HepG2 (cell line): Measurements from ENCODE around the gene IKBIP. TPM values are rescaled to one million over a fixed set of nuclear protein-coding genes. Genes with fewer than 3 reads are reported as not detected.

Experiments
- ATAC-seq: fragments of 200-7000 bp; cut with Tn5 transposase; 3 replicates; pipeline ENCODE4 v1.9.1; 2020; ENCODE audit warnings: mild to moderate bottlenecking, moderate library complexity
- BruUV-seq: library from RNA; stranded (reverse); fragments of 400-500 nt; replicated peaks from 2 replicates; lab custom pipeline; 2021; lab: Mats Ljungman, UMichigan
- CTCF ChIA-PET: fragments of 300-600 bp; formaldehyde crosslinking; extraction: SDS; loops from one replicate; lab custom pipeline; 2021; ENCODE audit warnings: low total read pairs, inconsistent platforms, low intra/inter-chr PET ratio; lab: Yijun Ruan, JAX
- POLR2A ChIA-PET: fragments of 350-600 bp; sonication (Branson Sonifier 250); formaldehyde crosslinking; loops from one replicate; lab custom pipeline; 2020; ENCODE audit warnings: antibody characterized with exemption, inconsistent platforms; lab: Yijun Ruan, JAX
- DNase-seq: peaks from one replicate; pipeline ENCODE4 v3.0.0-alpha.2; 2015; ENCODE audit warnings: low spot score
- FAIRE-seq: peaks from 3 replicates; lab custom pipeline; 2011; peaks lifted over from hg19 to GRCh38; lab: Jason Lieb, UNC
- H2AFZ ChIP-seq: one replicate; pipeline ENCODE4 v1.6.1; 2011; ENCODE audit warnings: low read length, inconsistent platforms
- H3K27ac ChIP-seq: fragments of 300-600 bp; 3 replicates; pipeline ENCODE4 v1.8.0; 2011; ENCODE audit warnings: mixed run types, mild to moderate bottlenecking, mixed read lengths, low read length, inconsistent platforms; ENCODE audit not compliant: insufficient read depth; ENCODE audit errors: extremely low read length
- H3K27me3 ChIP-seq, 2 experiments: fragments of 200-600 bp in 1 of 2; 2 replicates in 1 of 2; 3 replicates in 1 of 2; pipeline versions ENCODE4 v1.6.0 to v1.8.0; 2011; ENCODE audit warnings: low read length in 2 of 2, mild to moderate bottlenecking in 2 of 2, moderate library complexity in 2 of 2, inconsistent platforms in 1 of 2; ENCODE audit not compliant: insufficient read depth in 2 of 2, control insufficient read depth in 1 of 2
- H3K36me3 ChIP-seq, 2 experiments: fragments of 200-600 bp in 1 of 2; replicated peaks in 1 of 2; 2 replicates in 1 of 2; 3 replicates in 1 of 2; pipeline versions ENCODE4 v1.5.1 to v1.8.0; 2011; ENCODE audit warnings: low read length in 2 of 2, inconsistent platforms in 1 of 2; ENCODE audit not compliant: insufficient read depth in 2 of 2, control insufficient read depth in 1 of 2
- H3K4me1 ChIP-seq: 2 replicates; pipeline ENCODE4 v1.5.1; 2012; ENCODE audit warnings: low read length, inconsistent platforms; ENCODE audit not compliant: insufficient read depth
- H3K4me2 ChIP-seq: 2 replicates; pipeline ENCODE4 v1.6.0; 2011; ENCODE audit warnings: low read depth, low read length, inconsistent platforms
- H3K4me3 ChIP-seq, 3 experiments: fragments of 200-600 bp in 1 of 3; sonication (generic), shearing (Covaris generic) in 1 of 3; replicated peaks in 1 of 3; 2 replicates each; pipeline ENCODE4 v1.5.1; 2011 to 2016; ENCODE audit warnings: low read length in 3 of 3, inconsistent platforms in 2 of 3, low read depth in 2 of 3, mild to moderate bottlenecking in 2 of 3, control low read depth in 1 of 3, mixed read lengths in 1 of 3; ENCODE audit not compliant: insufficient read depth in 1 of 3
- H3K79me2 ChIP-seq: one replicate; pipeline ENCODE4 v1.6.1; 2011; ENCODE audit warnings: low read length, inconsistent platforms; ENCODE audit not compliant: insufficient read depth
- H3K9ac ChIP-seq: 2 replicates; pipeline ENCODE4 v1.6.0; 2011; ENCODE audit warnings: mild to moderate bottlenecking, low read depth, low read length, inconsistent platforms; ENCODE audit not compliant: insufficient read depth
- H3K9me3 ChIP-seq: 2 replicates; pipeline ENCODE4 v1.5.1; 2012; ENCODE audit warnings: mild to moderate bottlenecking, low read length
- H4K20me1 ChIP-seq: 2 replicates; pipeline ENCODE4 v1.6.0; 2011; ENCODE audit warnings: inconsistent platforms, mild to moderate bottlenecking, low read length, moderate library complexity; ENCODE audit not compliant: insufficient read depth
- CHD4 ChIP-seq: fragments of 200-600 bp; sonication (generic); IDR thresholded peaks from 2 replicates; pipeline ENCODE4 v1.7.0; 2017; ENCODE audit warnings: mild to moderate bottlenecking, low read length, borderline replicate concordance
- JUND ChIP-seq: sonication (generic); formaldehyde crosslinking; IDR thresholded peaks from 2 replicates; pipeline ENCODE4 v1.8.0; 2022; ENCODE audit warnings: mild to moderate bottlenecking, missing genetic modification reagents
- KLF12 ChIP-seq: sonication (generic); formaldehyde crosslinking; IDR thresholded peaks from 2 replicates; pipeline ENCODE4 v1.4.0; 2020; ENCODE audit warnings: missing genetic modification reagents, borderline replicate concordance
- PCBP1 ChIP-seq: fragments of 200-400 bp; formaldehyde crosslinking; IDR thresholded peaks from 2 replicates; pipeline ENCODE4 v1.6.1; 2017; ENCODE audit warnings: mild to moderate bottlenecking, low read depth, low read length, borderline replicate concordance
- POLR2G ChIP-seq: fragments of 200-400 bp; formaldehyde crosslinking; IDR thresholded peaks from 2 replicates; pipeline ENCODE4 v1.6.1; 2018; ENCODE audit warnings: mild to moderate bottlenecking, low read depth, low read length, moderate library complexity
- RELA ChIP-seq: sonication (generic); formaldehyde crosslinking; IDR thresholded peaks from 2 replicates; pipeline ENCODE4 v1.4.0; 2020; ENCODE audit warnings: missing genetic modification reagents
- RFX3 ChIP-seq: IDR thresholded peaks from 2 replicates; pipeline ENCODE4 v1.6.1; 2016; ENCODE audit warnings: missing biosample characterization, missing genetic modification reagents
- SIX4 ChIP-seq: sonication (generic); formaldehyde crosslinking; IDR thresholded peaks from 2 replicates; pipeline ENCODE4 v1.4.0; 2020; ENCODE audit warnings: missing genetic modification reagents
- ZNF430 ChIP-seq: sonication (generic); formaldehyde crosslinking; IDR thresholded peaks from 2 replicates; pipeline ENCODE4 v1.9.0; 2021; ENCODE audit warnings: mild to moderate bottlenecking, missing genetic modification reagents
- ZNF451 ChIP-seq: sonication (generic); formaldehyde crosslinking; IDR thresholded peaks from 2 replicates; pipeline ENCODE4 v1.5.0; 2020; ENCODE audit warnings: mild to moderate bottlenecking, missing genetic modification reagents
- WGBS: methylation state at CpG from one replicate; pipeline ENCODE4 v1.1.6; 2017; ENCODE audit warnings: low lambda C conversion rate; 5-methylcytosine and 5-hydroxymethylcytosine counted together
- in situ Hi-C: cut with HindIII; loops from 2 replicates; pipeline ENCODE4 v1.10.0; 2017; ENCODE audit warnings: low pct_unique_long_range_greater_than_20kb; ENCODE audit not compliant: extremely low pct_ligation_motif_present
- intact Hi-C: fragments of 100-400 bp; cut with micrococcal nuclease; formaldehyde crosslinking; loops from one replicate; pipeline ENCODE4 v1.10.0; 2022; ENCODE audit not compliant: unreplicated experiment
- polyA plus RNA-seq, 8 experiments: library from polyadenylated mRNA; depleted of rRNA in 3 of 8; stranded (reverse) in 7 of 8; unstranded in 1 of 8; fragments of >200 nt; fragmentation: Illumina TruSeq in 4 of 8; extraction: Trizol in 4 of 8; gene quantifications; 2 replicates each; pipeline versions ENCODE4 v1.2.1 to v1.2.3, GENCODE V29; 2011 to 2016; ENCODE audit warnings: low read depth in 4 of 8, missing spikeins in 1 of 8, mixed read lengths in 1 of 8; ENCODE audit not compliant: insufficient read depth in 1 of 8
- total RNA-seq, 5 experiments: library from RNA; depleted of rRNA; stranded (reverse); fragments of >200 nt; fragmentation: Illumina TruSeq; extraction: Trizol; gene quantifications; 2 replicates each; pipeline ENCODE4 v1.2.3, GENCODE V29; 2016; ENCODE audit warnings: low read depth in 1 of 5
- TF ChIP-seq, protein P1 (sequence below): sonication (generic); formaldehyde crosslinking; IDR thresholded peaks from 2 replicates; pipeline ENCODE4 v1.4.0; 2020; ENCODE audit warnings: missing genetic modification reagents

Gene IKBIP
- total and polyA plus RNA-seq, 2 of the 13 experiments (the other 11 are each of a cell fraction or from before 2014, with no cell fraction given): 20.0 to 55.5 TPM

- no peaks in the 10 kb centered on the region for H4K20me1 ChIP-seq
- ChIA-PET CTCF (no interaction called here), POLR2A (interaction anchor here (1.0 kb wide), 1 partner anchor 11 kb away, joined by 4 read pairs; the partner anchor contains the start of gene SLC25A3)
- no peak overlapping the region for H3K4me2 ChIP-seq
- H3K4me1 ChIP-seq: peaks cover 25% of the 10 kb centered on the region
- H3K4me3 ChIP-seq: no peak overlapping the region
- no peaks in the 10 kb centered on the region for H3K79me2 ChIP-seq
- in situ Hi-C loops (no loop called here), intact Hi-C loops (no loop called here)
- H2AFZ ChIP-seq: no peak overlapping the region
- H3K36me3 ChIP-seq: no peaks in the 10 kb centered on the region
- no peaks in the 10 kb centered on the region for H3K9me3 ChIP-seq
- WGBS: 25% methylated on average over 6 of the region's 6 CpGs
- H3K27me3 ChIP-seq: no peaks in the 10 kb centered on the region
- H3K9ac ChIP-seq: no peak overlapping the region
- DNase-seq (no peak), FAIRE-seq (no peak), ATAC-seq (no peak)
- BruUV-seq: no TSS peak
- TF ChIP-seq CHD4 (no peak), POLR2G (no peak), ZNF430 (CRISPR knock-in tag) (no peak), PCBP1 (no peak), JUND (CRISPR knock-in tag) (no peak), RFX3 (CRISPR knock-in tag) (no peak), ZNF451 (no peak), RELA (no peak), KLF12 (CRISPR knock-in tag) (no peak), SIX4 (CRISPR knock-in tag) (no peak)
- TF ChIP-seq, protein P1, sequence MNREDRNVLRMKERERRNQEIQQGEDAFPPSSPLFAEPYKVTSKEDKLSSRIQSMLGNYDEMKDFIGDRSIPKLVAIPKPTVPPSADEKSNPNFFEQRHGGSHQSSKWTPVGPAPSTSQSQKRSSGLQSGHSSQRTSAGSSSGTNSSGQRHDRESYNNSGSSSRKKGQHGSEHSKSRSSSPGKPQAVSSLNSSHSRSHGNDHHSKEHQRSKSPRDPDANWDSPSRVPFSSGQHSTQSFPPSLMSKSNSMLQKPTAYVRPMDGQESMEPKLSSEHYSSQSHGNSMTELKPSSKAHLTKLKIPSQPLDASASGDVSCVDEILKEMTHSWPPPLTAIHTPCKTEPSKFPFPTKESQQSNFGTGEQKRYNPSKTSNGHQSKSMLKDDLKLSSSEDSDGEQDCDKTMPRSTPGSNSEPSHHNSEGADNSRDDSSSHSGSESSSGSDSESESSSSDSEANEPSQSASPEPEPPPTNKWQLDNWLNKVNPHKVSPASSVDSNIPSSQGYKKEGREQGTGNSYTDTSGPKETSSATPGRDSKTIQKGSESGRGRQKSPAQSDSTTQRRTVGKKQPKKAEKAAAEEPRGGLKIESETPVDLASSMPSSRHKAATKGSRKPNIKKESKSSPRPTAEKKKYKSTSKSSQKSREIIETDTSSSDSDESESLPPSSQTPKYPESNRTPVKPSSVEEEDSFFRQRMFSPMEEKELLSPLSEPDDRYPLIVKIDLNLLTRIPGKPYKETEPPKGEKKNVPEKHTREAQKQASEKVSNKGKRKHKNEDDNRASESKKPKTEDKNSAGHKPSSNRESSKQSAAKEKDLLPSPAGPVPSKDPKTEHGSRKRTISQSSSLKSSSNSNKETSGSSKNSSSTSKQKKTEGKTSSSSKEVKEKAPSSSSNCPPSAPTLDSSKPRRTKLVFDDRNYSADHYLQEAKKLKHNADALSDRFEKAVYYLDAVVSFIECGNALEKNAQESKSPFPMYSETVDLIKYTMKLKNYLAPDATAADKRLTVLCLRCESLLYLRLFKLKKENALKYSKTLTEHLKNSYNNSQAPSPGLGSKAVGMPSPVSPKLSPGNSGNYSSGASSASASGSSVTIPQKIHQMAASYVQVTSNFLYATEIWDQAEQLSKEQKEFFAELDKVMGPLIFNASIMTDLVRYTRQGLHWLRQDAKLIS (CRISPR knock-in tag): no peak
- no peak overlapping the region for H3K27ac ChIP-seq
Observed at GRCh38 chr12:98582093-98582492, 62.5 kb downstream of the IKBIP start.
